ENCODE results near the gene SRPK3.

- TF ChIP-seq CTCF (conservative IDR thresholded peaks at IDR 0.05) (no peak), EZH2 (IDR thresholded peaks at IDR 0.05; ENCODE audit: low read depth) (no peak)
Measured at GRCh38 chrX:153776611-153777045, 4.2 kb upstream of the SRPK3 start.

All from PC-9 (cell line).